HK-2 (cell line): ENCODE measurements around the gene LRRFIP2.
"Not testable (repeated sequence)": the region's sequence is repeated elsewhere in the genome, so short reads cannot be mapped to it uniquely, and the experiment has no call there.

Source experiments
- DNase-seq: peaks from one replicate; pipeline ENCODE4 v3.0.0-alpha.2; 2018; ENCODE audit not compliant: unreplicated experiment

The LRRFIP2 gene

DNA sequence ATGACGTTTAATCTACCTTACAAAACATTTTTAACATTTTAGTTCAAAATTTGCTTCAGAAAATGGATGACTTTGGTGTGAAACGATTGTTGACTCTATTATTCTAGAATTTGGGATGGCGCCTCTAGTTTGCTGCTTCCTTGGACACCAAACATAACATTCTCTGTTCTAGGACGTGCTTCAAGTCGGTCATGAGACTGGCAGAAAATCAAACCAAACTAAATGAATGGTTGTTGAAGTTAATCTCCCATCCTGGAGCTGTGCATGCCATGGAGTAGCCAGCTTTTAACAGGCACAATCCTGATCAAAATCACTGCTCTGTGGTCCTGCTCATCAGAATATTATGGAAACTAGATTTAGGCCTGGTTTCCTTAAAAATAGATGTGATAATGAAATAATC lies 9.6 kb upstream of the LRRFIP2 start:
- no peak for DNase-seq

DNA sequence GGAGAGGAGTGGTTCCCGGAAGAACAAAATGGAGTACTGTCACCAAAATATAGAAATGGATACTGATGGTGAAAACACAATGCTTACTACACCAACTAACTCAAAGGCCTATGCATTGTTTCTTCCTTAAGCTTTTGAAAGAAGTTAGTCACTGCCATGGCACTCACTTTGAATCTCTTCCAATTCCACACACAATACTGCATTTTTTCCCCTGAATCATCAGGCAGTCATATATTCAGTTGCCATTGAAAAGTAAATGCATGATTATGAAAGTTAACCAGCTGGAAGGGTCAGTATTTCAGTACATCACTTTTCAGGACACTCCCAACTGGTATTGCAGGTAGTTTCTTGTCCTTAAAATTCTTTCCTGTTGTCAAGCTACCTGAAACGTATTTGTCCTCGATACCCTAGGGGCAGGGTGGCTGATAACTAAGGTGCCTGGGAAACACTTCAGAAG lies 9.0 kb upstream of the LRRFIP2 start:
- no peak for DNase-seq

DNA sequence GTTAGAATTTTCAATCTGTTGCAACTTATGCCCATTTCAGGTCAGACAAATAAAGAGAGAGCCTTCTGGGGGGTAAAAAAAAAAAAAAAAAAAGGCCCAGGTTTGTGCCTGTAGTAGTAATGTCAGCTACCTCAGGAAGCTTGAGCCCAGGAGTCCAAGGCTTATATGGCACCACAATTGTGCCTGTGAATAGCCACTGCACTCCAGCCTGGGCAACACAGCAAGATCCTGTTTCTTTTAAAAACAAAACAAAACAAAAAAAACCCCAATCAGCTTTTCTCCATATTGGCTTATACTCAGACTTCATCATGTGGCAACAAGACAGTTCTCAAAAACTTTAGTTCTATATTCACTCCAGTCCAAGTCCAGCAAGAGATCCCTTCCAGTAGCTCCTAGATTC lies 8.4 kb upstream of the LRRFIP2 start:
- DNase-seq: no peak

DNA sequence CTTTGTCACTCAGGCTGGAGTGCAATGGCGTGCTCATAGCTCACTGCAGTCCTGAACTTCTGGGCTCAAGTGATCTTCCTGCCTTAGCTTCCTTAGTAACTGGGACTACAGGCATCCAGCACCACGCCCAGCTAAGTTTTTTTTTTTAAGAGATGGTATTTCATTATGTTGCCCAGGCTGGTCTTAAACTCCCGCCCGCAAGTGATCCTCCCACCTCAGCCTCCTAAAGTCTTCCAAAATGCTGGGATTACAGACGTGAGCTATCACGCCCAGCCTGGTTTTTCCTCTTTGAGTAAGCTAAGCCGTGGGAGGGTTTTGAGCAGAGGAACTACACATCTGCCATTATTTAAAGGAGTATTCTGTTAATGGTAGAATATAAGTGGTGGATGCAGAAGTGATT lies 7.4 kb upstream of the LRRFIP2 start:
- DNase-seq: no peak

DNA sequence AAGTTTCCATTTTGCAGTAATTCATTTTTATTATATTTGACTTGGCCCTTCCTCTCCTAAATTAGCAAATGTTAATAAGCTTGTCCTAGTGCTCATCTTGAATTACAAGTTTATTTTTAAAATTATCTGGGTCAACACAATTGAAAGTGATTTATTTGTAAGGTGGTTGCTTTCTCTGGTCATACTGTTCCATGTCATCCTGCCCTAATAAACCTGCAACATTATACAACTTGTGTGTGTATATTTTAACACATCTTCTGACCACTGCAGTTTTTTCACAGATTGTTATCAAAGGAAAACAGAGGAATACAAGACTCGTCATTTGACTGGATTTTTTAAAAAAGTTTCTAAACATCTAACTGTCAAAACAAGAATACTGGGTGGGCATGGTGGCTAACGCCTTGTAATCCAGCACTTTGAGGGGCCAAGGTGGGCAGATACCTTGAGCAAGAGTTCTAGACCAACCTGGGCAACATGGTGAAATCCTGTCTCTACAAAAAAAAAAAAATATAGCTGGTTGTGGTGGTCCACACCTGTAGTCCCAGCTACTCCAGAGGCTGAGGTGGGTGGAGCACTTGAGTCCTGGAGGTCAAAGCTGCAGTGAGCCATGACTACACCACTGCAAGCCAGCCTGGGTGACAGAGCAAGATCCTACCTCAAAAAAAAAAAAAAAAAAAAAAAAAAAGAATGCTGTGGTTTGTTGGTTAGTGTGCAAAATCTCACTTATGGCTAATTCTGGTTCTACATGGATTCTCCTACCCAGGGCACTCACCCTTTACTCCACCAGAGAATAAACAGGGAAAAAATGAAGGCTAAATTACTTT lies 5.0 kb upstream of the LRRFIP2 start:
- DNase-seq: no peak

DNA sequence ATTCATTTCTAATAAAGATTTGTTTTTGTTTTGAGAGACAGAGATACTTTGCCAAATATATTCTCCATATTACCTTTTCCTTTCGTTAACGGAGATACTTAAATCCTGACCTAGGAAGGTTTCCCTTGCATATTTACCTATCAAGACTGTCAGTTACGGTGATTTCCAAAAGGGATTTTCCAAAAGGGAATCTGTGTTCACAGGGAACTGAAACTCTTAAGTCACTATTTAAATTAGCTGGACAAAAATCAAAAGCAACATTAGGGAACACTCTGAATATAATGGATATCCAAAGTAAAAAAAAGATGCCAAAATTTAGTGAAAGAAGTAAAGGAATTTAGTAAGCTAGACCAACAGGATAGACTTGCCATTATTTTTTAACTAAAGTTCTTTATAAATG lies 576 bp downstream of the LRRFIP2 start:
- no peak for DNase-seq

DNA sequence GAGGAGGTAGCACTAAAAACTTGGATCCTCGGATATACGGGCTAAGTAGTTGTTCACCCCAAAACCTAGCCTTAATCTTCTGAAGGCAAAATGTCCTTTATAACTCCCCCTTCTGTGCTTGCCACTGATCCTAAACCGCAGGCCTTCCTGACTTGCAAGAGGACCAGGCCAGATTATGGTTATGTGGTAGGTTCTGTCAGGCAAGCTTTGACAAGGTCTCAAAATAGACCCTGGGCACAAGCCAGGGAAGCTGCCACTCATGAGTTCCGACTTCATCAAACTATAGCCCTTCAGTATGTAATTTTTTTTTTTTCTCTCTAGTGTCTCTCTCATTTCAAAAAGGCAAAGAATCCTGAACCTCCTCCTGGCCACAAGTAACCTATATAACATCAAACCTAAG lies 3.2 kb downstream of the LRRFIP2 start:
- no peak for DNase-seq

DNA sequence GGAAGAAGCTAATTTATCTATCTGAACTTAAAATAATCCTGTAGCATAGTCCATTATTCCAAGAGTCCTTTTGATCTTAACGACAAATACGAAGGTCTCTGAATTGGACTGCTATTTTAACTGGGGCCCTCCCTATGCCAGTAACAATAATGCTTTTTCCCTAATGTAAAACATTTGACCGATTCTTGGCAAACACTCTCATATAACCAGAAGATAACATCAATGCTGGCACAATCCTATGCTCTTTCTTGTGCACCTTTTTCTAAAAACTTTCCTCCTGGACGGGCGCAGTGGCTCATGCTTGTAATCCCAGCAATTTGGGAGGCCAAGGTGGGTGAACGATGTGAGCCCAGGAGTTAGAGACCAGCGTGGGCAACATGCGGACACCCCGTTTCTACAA lies 3.9 kb downstream of the LRRFIP2 start:
- no peak for DNase-seq

DNA sequence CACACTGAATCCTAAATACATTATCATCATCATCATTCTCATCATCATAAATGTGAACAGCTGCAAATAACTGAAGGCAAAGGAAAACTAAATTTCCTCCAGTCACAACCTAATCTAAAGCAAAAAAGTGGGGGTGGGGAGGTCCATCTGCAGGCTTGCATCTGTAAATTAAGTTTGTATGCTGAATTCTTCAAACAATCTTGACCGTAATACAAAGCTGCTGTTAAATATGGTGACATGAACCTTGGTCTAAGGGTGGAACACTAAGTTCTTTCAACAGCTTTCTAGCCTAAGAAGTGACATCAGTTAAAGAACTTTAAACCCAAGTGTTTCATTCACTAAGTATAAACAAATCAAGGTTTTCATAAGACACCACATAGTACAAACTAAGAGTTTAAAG lies 4.3 kb downstream of the LRRFIP2 start:
- no peak for DNase-seq

DNA sequence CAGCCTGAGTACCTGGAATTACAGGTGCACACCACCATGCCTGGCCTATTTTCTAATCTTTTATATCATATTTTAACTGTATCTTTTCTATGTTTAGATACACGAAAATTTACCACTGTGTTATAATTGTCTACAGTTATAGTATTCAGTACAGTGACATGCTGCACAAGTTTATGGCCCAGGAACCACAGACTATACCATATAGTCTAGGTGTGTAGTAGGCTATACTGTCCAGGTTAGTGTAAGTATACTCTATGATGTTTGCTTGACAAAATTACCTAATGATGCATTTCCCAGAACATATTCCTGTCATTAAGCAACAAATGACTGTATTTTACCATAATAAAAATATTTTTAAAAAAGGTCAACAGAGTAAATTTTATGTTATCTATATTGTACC lies 5.5 kb downstream of the LRRFIP2 start:
- no peak for DNase-seq

DNA sequence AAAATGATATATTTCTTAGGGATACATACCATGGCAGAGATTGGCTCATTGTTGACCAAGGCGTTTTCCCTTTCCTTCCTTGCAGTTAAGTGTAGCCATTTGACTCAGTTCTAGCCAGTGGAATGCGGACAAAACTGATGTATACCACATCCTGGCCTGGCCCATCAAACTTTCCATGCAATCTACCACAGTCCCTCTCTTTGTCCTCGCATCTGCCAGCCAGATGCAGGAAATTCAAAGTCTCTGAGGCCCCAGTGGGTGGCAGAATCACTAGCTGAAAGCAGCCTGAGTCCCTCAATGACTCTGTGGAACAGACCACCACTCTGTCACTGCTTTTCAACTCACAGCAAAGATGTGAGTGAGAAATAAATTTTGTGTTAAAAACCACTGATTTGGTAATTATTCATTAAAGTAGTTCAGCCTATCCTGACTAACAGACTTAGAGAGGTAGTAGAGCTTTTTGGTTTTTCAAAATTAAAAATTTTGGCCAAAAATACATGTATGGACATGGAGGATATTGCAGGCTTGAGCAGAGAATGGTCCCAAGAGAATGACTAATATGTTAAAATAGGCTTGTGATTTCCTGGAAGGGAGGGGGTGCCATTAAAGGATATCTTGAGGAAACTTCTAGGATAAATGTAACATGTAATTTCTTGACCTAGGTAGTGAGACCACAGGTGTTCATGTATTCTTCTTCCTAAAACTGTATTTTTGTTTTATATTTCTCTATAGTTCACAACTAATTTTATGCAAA lies 10.9 kb downstream of the LRRFIP2 start:
- DNase-seq: no peak

DNA sequence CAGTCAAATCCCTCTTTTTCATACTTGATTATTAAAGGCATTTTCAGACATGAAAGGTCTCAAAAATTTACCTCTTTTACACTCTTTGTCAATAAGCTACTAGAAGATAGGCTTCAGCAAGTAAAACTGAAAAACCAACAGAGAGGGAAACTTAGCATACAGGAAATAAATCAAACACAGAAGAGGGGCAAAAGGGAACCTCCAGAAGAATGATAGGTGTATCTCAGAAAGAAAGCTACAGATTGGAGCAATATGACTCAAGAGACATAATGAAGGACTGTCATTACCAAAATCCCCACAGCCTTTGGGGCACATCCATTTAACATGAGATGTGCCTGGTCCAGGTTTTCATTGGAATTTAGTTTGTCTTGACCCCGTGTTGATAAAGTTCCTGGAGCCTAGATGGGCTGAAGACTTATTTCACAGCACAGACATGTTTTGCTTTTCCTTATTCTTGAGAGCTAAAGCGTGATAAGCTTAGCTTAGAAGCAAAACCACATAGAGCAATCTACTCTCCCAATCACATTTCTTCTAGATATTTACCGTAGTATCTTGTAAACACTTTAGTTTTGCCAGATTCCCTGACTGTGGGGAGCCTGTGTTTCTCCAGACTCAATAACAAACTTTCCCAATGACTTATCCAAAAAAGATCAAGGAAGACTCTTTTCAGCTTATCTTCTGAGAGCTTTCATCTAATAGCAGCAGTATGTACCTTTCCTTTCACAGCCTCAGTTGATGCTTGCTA lies 11.7 kb downstream of the LRRFIP2 start:
- no peak for DNase-seq

DNA sequence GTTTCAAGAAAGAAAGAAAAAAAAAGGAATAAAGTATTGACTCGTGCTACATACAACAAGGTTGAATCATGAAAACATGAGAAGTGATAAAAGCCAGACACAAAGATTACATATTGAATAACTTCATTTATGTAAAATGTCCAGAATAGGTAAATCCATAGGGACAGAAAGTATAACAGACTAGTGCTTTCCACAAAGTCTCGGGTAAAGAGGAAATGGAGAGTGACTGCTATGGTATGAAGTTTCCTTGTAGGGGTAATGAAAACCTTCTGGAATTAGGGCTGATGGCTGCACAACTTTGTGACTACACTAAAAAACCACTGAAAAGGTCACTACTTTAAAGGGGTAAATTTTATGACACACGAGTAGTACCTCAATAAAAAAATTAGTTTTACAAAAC lies 13.0 kb downstream of the LRRFIP2 start:
- no peak for DNase-seq

DNA sequence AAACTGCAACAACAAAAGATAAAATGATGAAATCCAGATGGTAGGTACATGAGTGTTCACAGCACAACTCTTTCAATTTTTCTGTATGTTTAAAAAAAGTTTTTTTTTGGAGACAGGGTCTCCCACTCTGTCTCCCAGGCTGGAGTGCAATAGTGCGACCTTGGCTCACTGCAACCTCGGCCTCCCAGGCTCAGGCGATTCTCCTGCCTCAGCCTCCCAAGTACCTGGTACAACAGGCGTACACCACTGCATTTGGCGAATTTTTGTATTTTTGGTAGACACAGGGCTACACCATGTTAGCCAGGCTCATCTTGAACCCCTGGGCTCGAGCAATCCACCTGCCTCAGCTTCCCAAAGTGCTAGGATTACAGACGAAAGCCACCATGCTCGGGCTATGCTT lies 18.6 kb downstream of the LRRFIP2 start:
- no peak for DNase-seq

DNA sequence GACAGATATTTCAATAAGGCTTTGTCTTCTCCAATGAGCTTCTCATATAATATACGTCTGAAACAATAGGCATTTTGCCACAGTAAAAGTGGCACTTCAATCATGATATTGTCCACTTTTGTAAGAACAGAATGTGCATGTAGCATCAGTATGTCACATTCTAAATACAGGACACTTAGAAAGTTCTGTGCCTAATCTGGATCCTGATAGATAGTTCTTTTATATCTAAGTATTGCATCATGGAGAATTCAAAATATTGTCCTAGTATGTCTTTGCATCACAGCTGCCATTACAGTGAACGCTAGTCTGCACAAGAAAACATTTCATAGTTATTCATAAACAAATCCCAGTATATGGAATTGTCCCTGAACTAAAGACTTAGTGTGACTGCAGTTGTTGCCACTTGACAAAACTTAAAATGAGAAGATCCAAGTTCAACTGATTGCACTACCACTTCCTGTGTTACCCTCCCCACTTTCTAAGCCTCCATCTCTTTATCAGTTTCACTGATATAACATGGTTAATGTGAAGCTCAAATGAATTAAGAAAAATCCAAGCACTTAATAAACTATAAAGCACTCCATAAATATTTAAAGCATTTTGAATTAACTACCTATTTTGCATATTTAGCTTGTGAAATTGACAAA lies 19.6 kb downstream of the LRRFIP2 start:
- no peak for DNase-seq

DNA sequence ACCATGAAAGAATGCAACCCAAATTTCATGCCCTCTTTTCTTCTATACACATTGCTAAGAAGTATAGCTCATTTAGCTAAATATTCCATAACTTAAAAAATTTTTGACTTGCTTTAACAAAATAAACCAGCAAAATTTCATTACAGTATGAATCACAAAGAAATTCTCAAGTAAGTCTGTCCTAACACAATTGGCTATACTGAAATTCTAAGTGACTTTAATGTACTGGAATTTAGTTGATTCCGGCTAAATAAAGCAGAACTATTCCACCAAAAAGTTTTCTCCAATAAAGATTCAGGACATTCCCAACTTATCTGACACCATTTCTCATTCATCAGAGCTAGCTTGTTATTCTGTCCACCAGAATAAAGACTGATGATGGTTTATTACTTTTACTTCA lies 23.8 kb downstream of the LRRFIP2 start:
- DNase-seq: no peak

DNA sequence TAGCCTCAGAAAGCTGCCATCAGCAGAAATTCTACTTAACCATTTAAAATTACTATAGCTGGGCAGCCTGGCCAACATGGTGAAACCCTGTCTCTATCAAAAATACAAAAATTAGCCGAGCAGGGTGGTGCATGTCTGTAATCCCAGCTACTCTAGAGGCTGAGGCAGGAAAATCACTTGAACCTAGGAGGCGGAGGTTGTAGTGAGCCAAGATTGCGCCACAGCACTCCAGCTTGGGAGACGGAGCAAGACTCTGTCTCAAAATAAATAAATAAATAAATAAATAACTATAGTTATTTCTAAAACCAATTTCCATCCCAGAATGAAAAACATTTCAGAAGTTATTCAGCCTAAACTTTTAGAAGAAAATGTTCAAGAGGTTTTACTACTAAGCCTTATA lies 25.1 kb downstream of the LRRFIP2 start:
- no peak for DNase-seq

DNA sequence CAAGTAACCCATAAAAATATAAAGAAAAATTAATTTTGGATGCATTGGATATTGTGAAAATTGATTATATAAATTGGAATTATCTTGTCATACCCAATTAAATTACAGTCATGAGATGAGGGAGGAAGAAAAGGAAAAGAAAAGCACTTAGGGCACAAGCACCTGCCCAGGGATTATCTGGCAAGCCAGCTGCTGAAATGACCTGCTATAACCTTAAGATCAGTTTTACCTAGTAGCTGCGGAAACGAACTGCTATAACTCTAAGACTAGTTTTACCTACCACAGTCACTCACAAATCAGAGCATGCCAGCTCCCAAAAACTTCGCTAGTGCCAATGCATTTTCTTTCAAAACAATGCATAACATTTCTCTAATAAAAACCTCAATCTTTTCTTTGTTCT lies 26.2 kb downstream of the LRRFIP2 start:
- no peak for DNase-seq

DNA sequence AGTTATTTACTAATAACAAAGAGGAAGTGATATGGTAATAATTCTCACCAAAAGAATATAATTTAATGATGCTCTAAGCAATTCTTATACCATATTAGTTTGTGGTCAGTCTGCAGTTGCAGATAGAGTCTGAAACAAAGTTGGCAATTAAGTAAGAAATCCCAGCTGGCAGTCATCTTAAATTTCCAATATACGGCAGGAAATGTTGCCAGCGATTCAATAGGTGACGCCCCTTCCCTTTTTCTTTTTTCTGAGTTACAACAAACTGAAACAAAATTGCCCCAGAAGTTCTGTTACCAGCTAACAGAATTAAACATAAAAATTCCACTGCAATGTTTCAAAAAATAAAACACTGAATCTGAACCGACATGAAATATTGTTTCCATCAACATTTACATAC lies 26.7 kb downstream of the LRRFIP2 start:
- DNase-seq: no peak

DNA sequence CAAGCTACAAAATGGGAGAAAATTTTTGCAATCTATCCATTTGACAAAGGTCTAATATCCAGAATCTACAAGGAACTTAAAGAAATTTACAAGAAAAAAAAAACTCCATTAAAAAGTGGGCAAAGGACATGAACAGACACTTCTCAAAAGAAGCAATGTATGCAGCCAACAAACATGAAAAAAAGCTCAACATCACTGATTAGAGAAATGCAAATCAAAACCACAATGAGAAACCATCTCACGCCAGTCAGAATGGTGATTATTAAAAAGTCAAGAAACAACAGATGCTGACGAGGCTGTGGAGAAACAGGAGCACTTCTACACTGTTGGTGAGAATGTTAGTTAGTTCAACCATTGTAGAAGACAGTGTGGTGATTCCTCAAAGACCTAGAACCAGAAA lies 27.5 kb downstream of the LRRFIP2 start:
- DNase-seq: not testable (repeated sequence)

DNA sequence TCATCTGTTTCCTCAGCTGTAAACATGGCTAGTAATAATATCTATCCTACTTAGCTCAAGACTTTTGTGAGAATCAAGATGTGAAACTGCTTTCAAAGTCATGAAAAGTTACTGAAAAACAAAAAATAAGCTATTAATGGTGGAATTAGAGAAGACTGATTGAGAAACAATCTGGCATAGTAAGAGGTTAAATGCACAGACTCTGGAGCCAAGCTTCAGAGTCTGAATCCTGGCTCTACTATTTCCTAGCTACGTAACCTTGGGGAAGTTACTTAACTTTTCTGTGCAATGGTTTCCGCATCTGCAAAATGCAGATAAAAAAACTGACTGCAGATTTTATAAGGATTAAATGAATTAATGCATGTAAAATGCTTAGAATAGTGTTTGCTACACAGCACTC lies 28.8 kb downstream of the LRRFIP2 start:
- DNase-seq: no peak

DNA sequence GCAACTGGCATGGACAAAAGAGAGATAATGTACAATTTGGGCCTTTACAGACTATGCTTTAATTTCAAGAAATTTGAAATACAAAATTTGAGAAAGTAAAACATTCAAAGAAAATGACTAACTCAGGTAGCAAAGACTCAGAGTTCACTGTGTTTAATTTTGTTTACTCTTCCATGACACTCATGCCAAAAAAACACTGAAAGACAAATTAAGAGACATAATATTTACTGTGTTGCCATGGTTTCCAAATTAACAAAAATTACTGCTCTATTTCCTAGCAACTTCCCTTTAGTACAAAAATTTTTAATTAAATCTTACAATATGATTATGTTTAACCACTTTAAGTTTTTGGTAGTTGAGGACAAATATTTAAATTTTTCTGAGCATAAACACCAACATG lies 29.6 kb downstream of the LRRFIP2 start:
- DNase-seq: no peak
